ENCODE results near the gene NRAP.
"Not testable (repeated sequence)": the region's sequence is repeated elsewhere in the genome, so short reads cannot be mapped to it uniquely, and the experiment has no call there.

NRAP gene

GRCh38 chr10:113680190-113681111, 16.6 kb upstream of the NRAP start:
- no peak for DNase-seq (ENCODE audit: low spot score)

GRCh38 chr10:113679463-113680189, 15.8 kb upstream of the NRAP start, which contains the start of gene CASP7:
CASP7 (plus strand) TSS chr10:113679912; CDS start chr10:113697494, 17,582 bp downstream.
- peak; percentile 65 for DNase-seq (ENCODE audit: low spot score)

GRCh38 chr10:113666682-113667252, 2.9 kb upstream of the NRAP start:
- no peak for DNase-seq (ENCODE audit: low spot score)

- DNase-seq (ENCODE audit: low spot score), result no peak
Measured at GRCh38 chr10:113665806-113666354, 2.0 kb upstream of the NRAP start.

- no peak for DNase-seq (ENCODE audit: low spot score)
Measured at GRCh38 chr10:113665352-113665751, 1.5 kb upstream of the NRAP start.

GRCh38 chr10:113663142-113663541, 699 bp downstream of the NRAP start:
- no peak for DNase-seq (ENCODE audit: low spot score)

- DNase-seq (ENCODE audit: low spot score), result no peak
Measured at GRCh38 chr10:113661332-113661731, 2.5 kb downstream of the NRAP start.

GRCh38 chr10:113657544-113657943, 6.3 kb downstream of the NRAP start:
- no peak for DNase-seq (ENCODE audit: low spot score)

GRCh38 chr10:113656896-113657295, 6.9 kb downstream of the NRAP start:
- DNase-seq (ENCODE audit: low spot score), result no peak

- DNase-seq (ENCODE audit: low spot score), result not testable (repeated sequence)
Measured at GRCh38 chr10:113652456-113652855, 11.4 kb downstream of the NRAP start.

- DNase-seq (ENCODE audit: low spot score), result no peak
Measured at GRCh38 chr10:113651898-113652297, 11.9 kb downstream of the NRAP start.

- DNase-seq (ENCODE audit: low spot score), result no peak
Measured at GRCh38 chr10:113651021-113651420, 12.8 kb downstream of the NRAP start.

- DNase-seq (ENCODE audit: low spot score), result no peak
Measured at GRCh38 chr10:113650172-113650571, 13.7 kb downstream of the NRAP start.

- DNase-seq (ENCODE audit: low spot score), result no peak
Measured at GRCh38 chr10:113648478-113648877, 15.4 kb downstream of the NRAP start.

GRCh38 chr10:113647812-113648211, 16.0 kb downstream of the NRAP start:
- DNase-seq (ENCODE audit: low spot score), result no peak

- no peak for DNase-seq (ENCODE audit: low spot score)
Measured at GRCh38 chr10:113646336-113647201, 17.3 kb downstream of the NRAP start.

- no peak for DNase-seq (ENCODE audit: low spot score)
Measured at GRCh38 chr10:113644185-113645120, 19.4 kb downstream of the NRAP start.

GRCh38 chr10:113643183-113643582, 20.7 kb downstream of the NRAP start:
- DNase-seq (ENCODE audit: low spot score), result no peak

GRCh38 chr10:113641702-113642101, 22.1 kb downstream of the NRAP start:
- no peak for DNase-seq (ENCODE audit: low spot score)

- DNase-seq (ENCODE audit: low spot score), result no peak
Measured at GRCh38 chr10:113639966-113640365, 23.9 kb downstream of the NRAP start.
